GM21515 (cell line): Measurements from ENCODE around the gene GOLGA8N.
A peak's percentile ranks its signal among the peaks of the same experiment; 100 is the strongest.

Experiments
- ATAC-seq: cut with Tn5 transposase; IDR thresholded peaks from one replicate; pipeline ENCODE4 v1.9.1; 2021; ENCODE audit not compliant: unreplicated experiment

GOLGA8N gene

GRCh38 chr15:32651229-32651837 lies 58.1 kb downstream of the GOLGA8N start:
- ATAC-seq: peak; percentile 81

DNA sequence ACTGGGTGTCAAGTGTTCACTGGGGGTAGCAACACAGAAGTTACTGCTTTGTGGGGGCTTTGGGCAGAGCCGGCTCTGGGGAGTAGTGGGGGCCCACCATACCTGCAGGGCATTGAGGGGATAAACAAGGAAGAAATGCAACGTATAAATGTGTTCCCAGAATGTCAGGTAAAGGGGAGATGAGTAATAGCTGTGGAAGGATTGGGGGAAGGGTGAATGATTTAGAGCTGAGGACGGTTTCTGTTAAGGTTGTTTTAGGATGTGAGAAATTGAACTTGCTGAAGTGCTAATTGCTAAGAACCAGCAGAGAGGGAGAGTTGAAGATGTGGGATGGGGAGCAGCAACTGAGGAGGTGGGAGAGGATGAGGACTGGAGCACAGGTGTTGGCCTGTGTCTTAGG lies 58.9 kb downstream of the GOLGA8N start:
- ATAC-seq: no peak

GRCh38 chr15:32656091-32656490 lies 62.8 kb downstream of the GOLGA8N start:
- ATAC-seq: no peak

DNA sequence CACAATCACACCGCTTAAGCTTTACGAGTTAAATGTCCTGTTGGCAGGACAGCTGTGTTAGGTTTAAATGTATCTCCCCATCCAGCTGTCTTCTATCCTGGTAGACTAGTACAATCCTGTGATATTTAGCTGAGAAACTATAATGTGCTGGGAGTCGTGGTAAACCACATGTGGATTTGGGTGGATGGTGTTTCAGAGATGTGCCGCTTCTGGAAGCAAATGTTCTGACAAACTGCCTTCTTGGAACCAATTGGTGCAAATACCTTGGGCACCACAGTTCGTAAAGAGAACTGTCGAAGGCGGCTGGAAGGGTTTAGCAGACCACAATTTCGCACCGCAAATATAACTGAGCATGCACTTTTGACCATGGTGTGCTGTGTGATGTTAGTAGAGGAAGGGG lies 63.2 kb downstream of the GOLGA8N start:
- no peak for ATAC-seq
